ENCODE results near the gene NCAM1. TPM values are rescaled to one million over a fixed set of nuclear protein-coding genes. Genes with fewer than 3 reads are reported as not detected.
"Not testable (repeated sequence)": the region's sequence is repeated elsewhere in the genome, so short reads cannot be mapped to it uniquely, and the experiment has no call there.

Gene NCAM1
- total RNA-seq, 1 donor from 2014 or later, result 26.8 TPM

GRCh38 chr11:113022262-113022661, 61.0 kb downstream of the NCAM1 start:
- no peak for DNase-seq

GRCh38 chr11:113023228-113023627, 62.0 kb downstream of the NCAM1 start:
- DNase-seq, result no peak

GRCh38 chr11:113023986-113024385, 62.8 kb downstream of the NCAM1 start:
- no peak for DNase-seq

- DNase-seq, result no peak
Measured at GRCh38 chr11:113026778-113027177, 65.6 kb downstream of the NCAM1 start.

- no peak for DNase-seq
Measured at GRCh38 chr11:113034576-113034975, 73.4 kb downstream of the NCAM1 start.

- DNase-seq, result no peak
Measured at GRCh38 chr11:113035708-113036107, 74.5 kb downstream of the NCAM1 start.

- no peak for DNase-seq
Measured at GRCh38 chr11:113043698-113044097, 82.5 kb downstream of the NCAM1 start.

GRCh38 chr11:113045146-113045545, 83.9 kb downstream of the NCAM1 start:
- DNase-seq, result no peak

GRCh38 chr11:113046866-113047265, 85.6 kb downstream of the NCAM1 start:
- no peak for DNase-seq

GRCh38 chr11:113048820-113049768, 87.9 kb downstream of the NCAM1 start:
- no peak for DNase-seq

GRCh38 chr11:113053042-113053441, 91.8 kb downstream of the NCAM1 start:
- not testable (repeated sequence) for DNase-seq

GRCh38 chr11:113057038-113057437, 95.8 kb downstream of the NCAM1 start:
- DNase-seq, result no peak

- no peak for DNase-seq
Measured at GRCh38 chr11:113059548-113059947, 98.3 kb downstream of the NCAM1 start.

- no peak for DNase-seq
Measured at GRCh38 chr11:113065330-113065729, 104.1 kb downstream of the NCAM1 start.

- DNase-seq, result no peak
Measured at GRCh38 chr11:113072237-113072858, 111.1 kb downstream of the NCAM1 start.

- no peak for DNase-seq
Measured at GRCh38 chr11:113073290-113073953, 112.2 kb downstream of the NCAM1 start.

- DNase-seq, result no peak
Measured at GRCh38 chr11:113075586-113076095, 114.4 kb downstream of the NCAM1 start.

GRCh38 chr11:113077379-113077778, 116.2 kb downstream of the NCAM1 start:
- DNase-seq, result no peak

GRCh38 chr11:113082341-113082955, 121.2 kb downstream of the NCAM1 start:
- no peak for DNase-seq

GRCh38 chr11:113083571-113083970, 122.4 kb downstream of the NCAM1 start:
- DNase-seq, result no peak

- no peak for DNase-seq
Measured at GRCh38 chr11:113084297-113084696, 123.1 kb downstream of the NCAM1 start.

- DNase-seq, result no peak
Measured at GRCh38 chr11:113085446-113085845, 124.2 kb downstream of the NCAM1 start.
